ENCODE data around the gene CDH16. TPM values are rescaled to one million over a fixed set of nuclear protein-coding genes. Genes with fewer than 3 reads are reported as not detected.

The CDH16 gene
- total and polyA plus RNA-seq, 8 donors = not detected

DNA sequence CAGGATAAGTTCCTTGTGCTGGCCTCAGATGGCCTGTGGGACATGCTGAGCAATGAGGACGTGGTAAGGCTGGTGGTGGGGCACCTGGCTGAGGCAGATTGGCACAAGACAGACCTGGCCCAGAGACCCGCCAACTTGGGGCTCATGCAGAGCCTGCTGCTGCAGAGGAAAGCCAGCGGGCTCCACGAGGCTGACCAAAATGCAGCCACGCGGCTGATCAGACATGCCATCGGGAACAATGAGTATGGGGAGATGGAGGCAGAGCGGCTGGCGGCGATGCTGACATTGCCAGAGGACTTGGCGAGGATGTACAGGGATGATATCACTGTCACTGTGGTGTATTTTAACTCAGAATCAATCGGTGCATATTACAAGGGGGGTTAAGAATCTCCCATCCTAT lies 33.2 kb downstream of the CDH16 start:
- ATAC-seq (no peak), DNase-seq (peak in 1 of 6 donors; percentile 67), FAIRE-seq (no peak)
- H3K9me3 ChIP-seq = no peaks in the 10 kb centered on the region
- no peak overlapping the region for H3K27ac ChIP-seq
- WGBS, 2 donors = 85 to 89% methylated on average over 12 of the region's 12 CpGs
- TF ChIP-seq, protein P1, sequence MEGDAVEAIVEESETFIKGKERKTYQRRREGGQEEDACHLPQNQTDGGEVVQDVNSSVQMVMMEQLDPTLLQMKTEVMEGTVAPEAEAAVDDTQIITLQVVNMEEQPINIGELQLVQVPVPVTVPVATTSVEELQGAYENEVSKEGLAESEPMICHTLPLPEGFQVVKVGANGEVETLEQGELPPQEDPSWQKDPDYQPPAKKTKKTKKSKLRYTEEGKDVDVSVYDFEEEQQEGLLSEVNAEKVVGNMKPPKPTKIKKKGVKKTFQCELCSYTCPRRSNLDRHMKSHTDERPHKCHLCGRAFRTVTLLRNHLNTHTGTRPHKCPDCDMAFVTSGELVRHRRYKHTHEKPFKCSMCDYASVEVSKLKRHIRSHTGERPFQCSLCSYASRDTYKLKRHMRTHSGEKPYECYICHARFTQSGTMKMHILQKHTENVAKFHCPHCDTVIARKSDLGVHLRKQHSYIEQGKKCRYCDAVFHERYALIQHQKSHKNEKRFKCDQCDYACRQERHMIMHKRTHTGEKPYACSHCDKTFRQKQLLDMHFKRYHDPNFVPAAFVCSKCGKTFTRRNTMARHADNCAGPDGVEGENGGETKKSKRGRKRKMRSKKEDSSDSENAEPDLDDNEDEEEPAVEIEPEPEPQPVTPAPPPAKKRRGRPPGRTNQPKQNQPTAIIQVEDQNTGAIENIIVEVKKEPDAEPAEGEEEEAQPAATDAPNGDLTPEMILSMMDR (IDR thresholded peaks at IDR 0.05) = no peak
- peaks cover 0 to 12% (median 11%) of the 10 kb centered on the region in 3 donors for H3K36me3 ChIP-seq
- H3K27me3 ChIP-seq = no peaks in the 10 kb centered on the region
- H3K4me1 ChIP-seq = peaks cover 0 to 7% (median 5%) of the 10 kb centered on the region in 3 donors
- intact Hi-C loops (cut with DNase I) = no loop called here
- H3K4me3 ChIP-seq = no peak overlapping the region

DNA sequence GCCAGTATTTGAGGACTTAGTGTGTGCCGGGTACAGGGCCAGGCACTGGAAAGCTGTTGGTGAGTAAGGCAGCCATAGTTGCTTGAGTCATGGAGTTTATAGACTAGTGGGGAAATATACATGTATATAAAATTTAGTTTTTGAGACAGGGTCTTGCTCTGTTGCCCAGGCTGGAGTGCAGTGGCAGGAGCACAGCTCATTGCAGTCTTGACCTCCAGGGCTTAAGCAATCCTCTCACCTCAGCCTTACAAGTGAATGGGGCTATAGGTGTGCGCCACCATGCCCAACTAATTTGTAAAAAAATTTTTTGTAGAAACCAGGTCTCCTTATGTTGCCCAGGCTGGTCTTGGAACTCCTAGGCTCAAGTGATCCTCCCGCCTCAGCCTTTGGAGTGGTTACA lies 36.0 kb downstream of the CDH16 start:
- intact Hi-C loops (cut with DNase I) = no loop called here
- FAIRE-seq (no peak), ATAC-seq (no peak), DNase-seq (no peak)
- peaks cover 0 to 12% (median 11%) of the 10 kb centered on the region in 3 donors for H3K36me3 ChIP-seq
- TF ChIP-seq, protein P1 (IDR thresholded peaks at IDR 0.05) = no peak
- no peak overlapping the region for H3K4me3 ChIP-seq
- H3K27me3 ChIP-seq = no peaks in the 10 kb centered on the region
- no peak overlapping the region for H3K27ac ChIP-seq
- no peaks in the 10 kb centered on the region for H3K9me3 ChIP-seq
- H3K4me1 ChIP-seq = peaks cover 4 to 14% (median 7%) of the 10 kb centered on the region in 3 donors
- WGBS, 2 donors = 97% methylated on average over 3 of the region's 3 CpGs

DNA sequence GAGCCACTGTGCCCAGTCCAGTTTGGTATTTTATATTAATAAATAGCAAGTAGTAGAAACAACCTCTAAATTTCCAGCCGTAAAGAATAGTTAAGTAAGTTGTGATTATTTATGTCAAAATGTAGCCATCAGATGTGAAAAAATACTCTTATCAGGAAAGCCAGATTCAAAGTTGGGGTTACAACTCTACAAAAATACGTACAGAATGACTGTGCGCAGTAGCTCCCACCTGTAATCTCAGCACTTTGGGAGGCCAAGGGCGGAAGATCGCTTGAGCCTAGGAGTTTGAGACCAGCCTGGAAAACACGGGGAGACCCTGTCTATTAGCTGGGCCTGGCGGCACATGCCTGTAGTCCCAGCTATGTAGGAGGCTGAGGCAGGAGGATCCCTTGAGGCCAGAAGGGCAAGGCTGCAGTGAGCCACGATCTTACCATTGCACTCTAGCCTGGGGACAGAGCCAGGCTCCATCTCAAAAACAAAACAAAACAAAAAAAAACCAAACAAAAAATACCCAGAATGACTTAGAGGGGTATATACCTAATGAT lies 36.6 kb downstream of the CDH16 start:
- FAIRE-seq = no peak
- TF ChIP-seq, protein P1 (IDR thresholded peaks at IDR 0.05) = no peak

DNA sequence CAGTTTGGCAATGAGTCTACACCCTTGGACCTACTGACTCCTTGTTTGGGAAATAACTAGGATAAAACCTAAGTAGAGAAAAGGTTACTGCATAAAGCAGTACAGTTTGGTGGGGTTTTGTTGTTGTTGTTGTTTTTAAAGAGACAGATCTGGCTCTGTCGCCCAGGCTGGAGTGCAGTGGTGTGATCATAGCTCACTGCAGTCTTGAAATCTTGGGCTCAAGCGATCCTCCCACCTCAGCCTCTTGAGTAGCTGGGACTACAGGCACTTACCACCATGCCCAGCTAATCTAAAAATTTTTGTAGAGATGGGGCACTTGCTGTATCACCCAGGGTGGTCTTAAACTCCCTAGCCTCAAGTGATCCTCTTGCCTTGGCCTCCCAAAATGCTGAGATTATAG lies 37.1 kb downstream of the CDH16 start:
- FAIRE-seq (no peak), ATAC-seq (no peak), DNase-seq (no peak)
- Histone ChIP-seq H3K4me1 (peaks cover 6 to 14% (median 7%) of the 10 kb centered on the region in 3 donors), H3K36me3 (peaks cover 0 to 12% (median 11%) of the 10 kb centered on the region in 3 donors), H3K27ac (no peak overlapping the region), H3K4me3 (peak overlapping the region in 3 of 4 donors; percentile 60 to 92 (median 86)), H3K27me3 (no peaks in the 10 kb centered on the region), H3K9me3 (no peaks in the 10 kb centered on the region)
- intact Hi-C loops (cut with DNase I) = no loop called here
- TF ChIP-seq, protein P1 (IDR thresholded peaks at IDR 0.05) = no peak
- WGBS, 2 donors = 39 to 50% methylated on average over 2 of the region's 2 CpGs

More for the DNA sequence above, 36.6 kb downstream of the CDH16 start:
- 84 to 87% methylated on average over 8 of the region's 8 CpGs for WGBS, 2 donors
- H3K27ac ChIP-seq = no peak overlapping the region
- DNase-seq = no peak
- H3K9me3 ChIP-seq = no peaks in the 10 kb centered on the region
- H3K4me1 ChIP-seq = peaks cover 6 to 14% (median 7%) of the 10 kb centered on the region in 3 donors
- peak overlapping the region in 1 of 4 donors; percentile 60 for H3K4me3 ChIP-seq
- intact Hi-C loops (cut with DNase I) = no loop called here
- H3K36me3 ChIP-seq = peaks cover 0 to 12% (median 11%) of the 10 kb centered on the region in 3 donors
- H3K27me3 ChIP-seq = no peaks in the 10 kb centered on the region
- ATAC-seq = no peak

DNA sequence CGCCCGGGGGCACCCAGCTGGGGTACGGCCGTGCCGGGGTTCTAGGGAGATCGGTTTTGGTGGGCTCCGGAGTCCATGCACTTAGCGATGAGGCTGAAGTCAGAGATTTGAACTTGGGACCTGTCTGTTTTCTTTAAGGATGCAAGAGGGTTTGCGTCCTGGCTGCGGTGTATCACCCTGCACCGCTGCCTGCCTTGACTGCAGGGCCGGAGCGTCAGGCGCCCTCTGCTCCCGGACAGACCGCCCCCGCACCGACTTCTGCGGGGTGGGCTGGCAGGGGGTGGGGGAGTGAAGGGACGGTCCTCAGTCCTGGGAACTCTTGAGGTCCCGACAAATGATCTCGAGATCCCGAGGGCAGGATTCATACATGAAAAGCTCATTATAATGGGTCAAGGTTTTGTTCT lies 37.7 kb downstream of the CDH16 start:
- no peaks in the 10 kb centered on the region for H3K9me3 ChIP-seq
- intact Hi-C loops (cut with DNase I) = no loop called here
- no peaks in the 10 kb centered on the region for H3K27me3 ChIP-seq
- peaks cover 6 to 14% (median 7%) of the 10 kb centered on the region in 3 donors for H3K4me1 ChIP-seq
- DNase-seq = peak in 1 of 6 donors; percentile 25
- H3K27ac ChIP-seq = peak overlapping the region in 3 of 4 donors; percentile 48 to 82 (median 51)
- peaks cover 0 to 12% (median 11%) of the 10 kb centered on the region in 3 donors for H3K36me3 ChIP-seq
- WGBS, 2 donors = 0 to 3% methylated on average over 23 of the region's 23 CpGs
- FAIRE-seq = no peak
- TF ChIP-seq, protein P1 (IDR thresholded peaks at IDR 0.05) = no peak
- peak overlapping the region; percentile 60 to 94 (median 89) for H3K4me3 ChIP-seq
- peak; percentile 16 to 41 (median 25) for ATAC-seq
